A673 (cell line): Measurements from ENCODE around the gene SVIL. TPM values are rescaled to one million over a fixed set of nuclear protein-coding genes. Genes with fewer than 3 reads are reported as not detected.
"Not testable (repeated sequence)": the region's sequence is repeated elsewhere in the genome, so short reads cannot be mapped to it uniquely, and the experiment has no call there.

Experiments
- BruUV-seq: library from RNA; stranded (reverse); fragments of 400-500 nt; replicated peaks from 2 replicates; lab custom pipeline; 2021; lab: Mats Ljungman, UMichigan
- CTCF ChIA-PET: fragments of 300-600 bp; sonication (Branson Sonifier 250); formaldehyde crosslinking; loops from one replicate; lab custom pipeline; 2022; ENCODE audit warnings: antibody characterized with exemption; lab: Charles Lee
- POLR2A ChIA-PET: fragments of 300-600 bp; sonication (Branson Sonifier 250); formaldehyde crosslinking; loops from one replicate; lab custom pipeline; 2022; ENCODE audit warnings: antibody characterized with exemption; ENCODE audit not compliant: low non-redundant PET; lab: Charles Lee
- DNase-seq: peaks from one replicate; pipeline ENCODE4 v3.0.0-alpha.2; 2015; ENCODE audit warnings: low spot score
- H3K27ac ChIP-seq: fragments of 200-600 bp; sonication (generic); 2 replicates; pipeline ENCODE4 v1.5.1; 2016; ENCODE audit warnings: mixed run types, low read depth, mild to moderate bottlenecking, mixed read lengths, antibody characterized with exemption, low read length; ENCODE audit not compliant: poor library complexity, severe bottlenecking
- H3K27me3 ChIP-seq: fragments of 200-600 bp; sonication (generic); replicated peaks from 2 replicates; pipeline ENCODE4 v1.6.1; 2017; ENCODE audit warnings: mixed run types, low read depth, mild to moderate bottlenecking, mixed read lengths, antibody characterized with exemption, low read length; ENCODE audit not compliant: insufficient read depth, poor library complexity
- H3K36me3 ChIP-seq: fragments of 200-600 bp; sonication (generic); 2 replicates; pipeline ENCODE4 v1.6.1; 2016; ENCODE audit warnings: mixed run types, mild to moderate bottlenecking, mixed read lengths, antibody characterized with exemption, low read length; ENCODE audit not compliant: insufficient read depth, poor library complexity, severe bottlenecking
- H3K4me1 ChIP-seq: fragments of 200-600 bp; sonication (generic); 2 replicates; pipeline ENCODE4 v1.6.1; 2017; ENCODE audit warnings: mixed run types, mild to moderate bottlenecking, mixed read lengths, antibody characterized with exemption, low read length; ENCODE audit not compliant: insufficient read depth, poor library complexity, severe bottlenecking
- H3K4me3 ChIP-seq: fragments of 200-600 bp; sonication (generic); 2 replicates; pipeline ENCODE4 v1.5.1; 2016; ENCODE audit warnings: low read depth, mixed run types, mild to moderate bottlenecking, mixed read lengths, low read length; ENCODE audit not compliant: poor library complexity, severe bottlenecking
- H3K9me3 ChIP-seq: fragments of 200-600 bp; sonication (generic); 2 replicates; pipeline ENCODE4 v1.6.1; 2016; ENCODE audit warnings: mixed run types, low read depth, mild to moderate bottlenecking, mixed read lengths, antibody characterized with exemption, low read length; ENCODE audit not compliant: poor library complexity, severe bottlenecking
- EZH2 ChIP-seq: fragments of 200-600 bp; sonication (generic); IDR thresholded peaks from 2 replicates; pipeline ENCODE4 v1.6.1; 2017; ENCODE audit warnings: borderline replicate concordance, low read depth, mild to moderate bottlenecking, mixed read lengths, antibody characterized with exemption, low read length; ENCODE audit not compliant: poor library complexity, severe bottlenecking
- intact Hi-C: fragments of 100-400 bp; cut with micrococcal nuclease; formaldehyde crosslinking; loops from one replicate; pipeline ENCODE4 v1.10.0; 2022; ENCODE audit not compliant: unreplicated experiment
- total RNA-seq: library from RNA; stranded (reverse); gene quantifications from 2 replicates; pipeline ENCODE4 v1.2.3, GENCODE V29; 2021
- TF ChIP-seq, protein P1 (sequence below): fragments of 300-800, 200-600 bp; sonication (generic); conservative IDR thresholded peaks from 2 replicates; pipeline ENCODE4 v1.5.1; 2017; ENCODE audit warnings: low read depth, mild to moderate bottlenecking, antibody characterized with exemption, low read length, moderate library complexity, mixed read lengths

SVIL gene
- total RNA-seq, 1 experiment from 2014 or later = 31.9 TPM

GRCh38 chr10:29555091-29555745 lies 79.6 kb downstream of the SVIL start:
- CTCF ChIA-PET = interaction anchor here (1.6 kb wide), 1 partner anchor 13 kb away, joined by 4 read pairs; no protein-coding TSS in a partner anchor
- TF ChIP-seq EZH2 = no peak
- TF ChIP-seq, protein P1, sequence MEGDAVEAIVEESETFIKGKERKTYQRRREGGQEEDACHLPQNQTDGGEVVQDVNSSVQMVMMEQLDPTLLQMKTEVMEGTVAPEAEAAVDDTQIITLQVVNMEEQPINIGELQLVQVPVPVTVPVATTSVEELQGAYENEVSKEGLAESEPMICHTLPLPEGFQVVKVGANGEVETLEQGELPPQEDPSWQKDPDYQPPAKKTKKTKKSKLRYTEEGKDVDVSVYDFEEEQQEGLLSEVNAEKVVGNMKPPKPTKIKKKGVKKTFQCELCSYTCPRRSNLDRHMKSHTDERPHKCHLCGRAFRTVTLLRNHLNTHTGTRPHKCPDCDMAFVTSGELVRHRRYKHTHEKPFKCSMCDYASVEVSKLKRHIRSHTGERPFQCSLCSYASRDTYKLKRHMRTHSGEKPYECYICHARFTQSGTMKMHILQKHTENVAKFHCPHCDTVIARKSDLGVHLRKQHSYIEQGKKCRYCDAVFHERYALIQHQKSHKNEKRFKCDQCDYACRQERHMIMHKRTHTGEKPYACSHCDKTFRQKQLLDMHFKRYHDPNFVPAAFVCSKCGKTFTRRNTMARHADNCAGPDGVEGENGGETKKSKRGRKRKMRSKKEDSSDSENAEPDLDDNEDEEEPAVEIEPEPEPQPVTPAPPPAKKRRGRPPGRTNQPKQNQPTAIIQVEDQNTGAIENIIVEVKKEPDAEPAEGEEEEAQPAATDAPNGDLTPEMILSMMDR = no peak; the same call in 1 of the 2 replicates
- Histone ChIP-seq H3K9me3 (no peaks in the 10 kb centered on the region), H3K36me3 (peaks cover 3% of the 10 kb centered on the region), H3K4me1 (peaks cover 9% of the 10 kb centered on the region), H3K4me3 (no peak overlapping the region), H3K27me3 (no peaks in the 10 kb centered on the region), H3K27ac (no peak overlapping the region)
- no peak for DNase-seq
- intact Hi-C loops = no loop called here
- no TSS peak for BruUV-seq
- POLR2A ChIA-PET = interaction anchor here (0.5 kb wide), 1 partner anchor 18 kb away, joined by 8 read pairs; no protein-coding TSS in a partner anchor

- no TSS peak for BruUV-seq
- H3K4me1 ChIP-seq = peaks cover 3% of the 10 kb centered on the region
- no peak overlapping the region for H3K27ac ChIP-seq
- peak; percentile 65 for DNase-seq
- H3K36me3 ChIP-seq = peaks cover 3% of the 10 kb centered on the region
- intact Hi-C loops = no loop called here
- H3K4me3 ChIP-seq = no peak overlapping the region
- no peaks in the 10 kb centered on the region for H3K9me3 ChIP-seq
- ChIA-PET POLR2A (interaction anchor here (0.5 kb wide), 1 partner anchor 18 kb away, joined by 8 read pairs; no protein-coding TSS in a partner anchor), CTCF (interaction anchor here (1.6 kb wide), 1 partner anchor 13 kb away, joined by 4 read pairs; no protein-coding TSS in a partner anchor)
- H3K27me3 ChIP-seq = no peaks in the 10 kb centered on the region
- no peak for TF ChIP-seq EZH2
- TF ChIP-seq, protein P1 = peak; percentile 26; the same call in 1 of the 2 replicates
These were observed 80.1 kb downstream of the SVIL start for GRCh38 chr10:29554660-29555059.

DNA sequence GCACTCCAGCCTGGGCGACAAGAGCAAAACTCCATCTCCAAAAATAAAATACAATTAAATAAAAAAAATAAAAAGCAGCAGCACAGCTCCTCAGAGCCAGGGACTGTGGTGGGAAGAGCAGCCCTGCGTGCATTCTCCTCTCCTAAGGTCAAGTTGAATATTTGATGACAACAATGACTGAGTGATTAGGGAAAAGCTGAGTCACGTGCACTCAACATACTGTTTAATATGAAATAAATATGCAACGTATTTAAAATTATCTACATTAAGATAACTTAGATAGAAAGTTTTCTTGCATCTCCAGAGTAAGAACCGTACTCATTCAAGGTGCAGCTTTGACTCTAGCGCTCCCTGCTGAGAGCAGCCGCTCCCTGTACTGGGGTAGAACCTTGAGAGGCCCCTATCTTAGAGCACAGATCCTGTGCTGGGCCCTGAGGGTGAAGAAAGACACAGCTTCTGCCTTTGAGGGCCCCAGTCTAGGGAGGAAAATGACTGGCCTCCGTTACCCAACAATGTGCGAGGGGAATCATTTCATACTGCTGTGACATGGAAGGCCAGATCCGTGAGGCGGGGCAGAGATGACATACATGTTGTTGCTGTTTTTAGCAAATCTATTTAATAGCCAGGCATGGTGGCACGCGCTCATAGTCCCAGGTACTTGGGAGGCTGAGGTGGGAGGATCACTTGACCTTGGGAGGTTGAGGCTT lies 81.1 kb downstream of the SVIL start:
- POLR2A ChIA-PET = no interaction called here
- H3K36me3 ChIP-seq = peaks cover 3% of the 10 kb centered on the region
- intact Hi-C loops = no loop called here
- CTCF ChIA-PET = no interaction called here
- no peaks in the 10 kb centered on the region for H3K27me3 ChIP-seq
- TF ChIP-seq, protein P1 = no peak
- no peak for TF ChIP-seq EZH2
- DNase-seq = no peak
- no peaks in the 10 kb centered on the region for H3K4me1 ChIP-seq
- H3K4me3 ChIP-seq = no peak overlapping the region
- no peaks in the 10 kb centered on the region for H3K9me3 ChIP-seq
- H3K27ac ChIP-seq = no peak overlapping the region
- no TSS peak for BruUV-seq

- intact Hi-C loops, H3K9me3 ChIP-seq, CTCF ChIA-PET, H3K27me3 ChIP-seq, BruUV-seq, POLR2A ChIA-PET, H3K36me3 ChIP-seq, H3K4me3 ChIP-seq, H3K4me1 ChIP-seq, H3K27ac ChIP-seq, DNase-seq: not testable (repeated sequence)
These were observed 81.7 kb downstream of the SVIL start for GRCh38 chr10:29553116-29553515.

GRCh38 chr10:29549493-29549892 lies 85.3 kb downstream of the SVIL start:
- CTCF ChIA-PET, intact Hi-C loops, DNase-seq, H3K27ac ChIP-seq, H3K27me3 ChIP-seq, H3K9me3 ChIP-seq, H3K36me3 ChIP-seq, BruUV-seq, H3K4me1 ChIP-seq, H3K4me3 ChIP-seq: not testable (repeated sequence)
- POLR2A ChIA-PET = interaction anchor here (0.6 kb wide), 1 partner anchor 130 kb away, joined by 5 read pairs; no protein-coding TSS in a partner anchor
